A673 (cell line): ENCODE data around the gene ATRNL1. TPM values are rescaled to one million over a fixed set of nuclear protein-coding genes. Genes with fewer than 3 reads are reported as not detected.

ENCODE experiments used
- BruUV-seq: library from RNA; stranded (reverse); fragments of 400-500 nt; replicated peaks from 2 replicates; lab custom pipeline; 2021; lab: Mats Ljungman, UMichigan
- CTCF ChIA-PET: fragments of 300-600 bp; sonication (Branson Sonifier 250); formaldehyde crosslinking; loops from one replicate; lab custom pipeline; 2022; ENCODE audit warnings: antibody characterized with exemption; lab: Charles Lee
- POLR2A ChIA-PET: fragments of 300-600 bp; sonication (Branson Sonifier 250); formaldehyde crosslinking; loops from one replicate; lab custom pipeline; 2022; ENCODE audit warnings: antibody characterized with exemption; ENCODE audit not compliant: low non-redundant PET; lab: Charles Lee
- DNase-seq: peaks from one replicate; pipeline ENCODE4 v3.0.0-alpha.2; 2015; ENCODE audit warnings: low spot score
- H3K27ac ChIP-seq: fragments of 200-600 bp; sonication (generic); 2 replicates; pipeline ENCODE4 v1.5.1; 2016; ENCODE audit warnings: mixed run types, low read depth, mild to moderate bottlenecking, mixed read lengths, antibody characterized with exemption, low read length; ENCODE audit not compliant: poor library complexity, severe bottlenecking
- H3K27me3 ChIP-seq: fragments of 200-600 bp; sonication (generic); replicated peaks from 2 replicates; pipeline ENCODE4 v1.6.1; 2017; ENCODE audit warnings: mixed run types, low read depth, mild to moderate bottlenecking, mixed read lengths, antibody characterized with exemption, low read length; ENCODE audit not compliant: insufficient read depth, poor library complexity
- H3K36me3 ChIP-seq: fragments of 200-600 bp; sonication (generic); 2 replicates; pipeline ENCODE4 v1.6.1; 2016; ENCODE audit warnings: mixed run types, mild to moderate bottlenecking, mixed read lengths, antibody characterized with exemption, low read length; ENCODE audit not compliant: insufficient read depth, poor library complexity, severe bottlenecking
- H3K4me1 ChIP-seq: fragments of 200-600 bp; sonication (generic); 2 replicates; pipeline ENCODE4 v1.6.1; 2017; ENCODE audit warnings: mixed run types, mild to moderate bottlenecking, mixed read lengths, antibody characterized with exemption, low read length; ENCODE audit not compliant: insufficient read depth, poor library complexity, severe bottlenecking
- H3K4me3 ChIP-seq: fragments of 200-600 bp; sonication (generic); 2 replicates; pipeline ENCODE4 v1.5.1; 2016; ENCODE audit warnings: low read depth, mixed run types, mild to moderate bottlenecking, mixed read lengths, low read length; ENCODE audit not compliant: poor library complexity, severe bottlenecking
- H3K9me3 ChIP-seq: fragments of 200-600 bp; sonication (generic); 2 replicates; pipeline ENCODE4 v1.6.1; 2016; ENCODE audit warnings: mixed run types, low read depth, mild to moderate bottlenecking, mixed read lengths, antibody characterized with exemption, low read length; ENCODE audit not compliant: poor library complexity, severe bottlenecking
- CTCF ChIP-seq: fragments of 300-800, 200-600 bp; sonication (generic); conservative IDR thresholded peaks from 2 replicates; pipeline ENCODE4 v1.5.1; 2017; ENCODE audit warnings: low read depth, mild to moderate bottlenecking, antibody characterized with exemption, low read length, moderate library complexity, mixed read lengths
- EZH2 ChIP-seq: fragments of 200-600 bp; sonication (generic); IDR thresholded peaks from 2 replicates; pipeline ENCODE4 v1.6.1; 2017; ENCODE audit warnings: borderline replicate concordance, low read depth, mild to moderate bottlenecking, mixed read lengths, antibody characterized with exemption, low read length; ENCODE audit not compliant: poor library complexity, severe bottlenecking
- intact Hi-C: fragments of 100-400 bp; cut with micrococcal nuclease; formaldehyde crosslinking; loops from one replicate; pipeline ENCODE4 v1.10.0; 2022; ENCODE audit not compliant: unreplicated experiment
- total RNA-seq: library from RNA; stranded (reverse); gene quantifications from 2 replicates; pipeline ENCODE4 v1.2.3, GENCODE V29; 2021

ATRNL1 gene
- total RNA-seq, 1 experiment from 2014 or later = 3.0 TPM

- Histone ChIP-seq H3K27ac (no peak overlapping the region), H3K36me3 (no peaks in the 10 kb centered on the region), H3K4me1 (no peaks in the 10 kb centered on the region), H3K27me3 (peaks cover 9% of the 10 kb centered on the region), H3K4me3 (no peak overlapping the region), H3K9me3 (no peaks in the 10 kb centered on the region)
- BruUV-seq = no TSS peak
- POLR2A ChIA-PET = no interaction called here
- DNase-seq = no peak
- CTCF ChIA-PET = no interaction called here
- intact Hi-C loops = no loop called here
- no peak for TF ChIP-seq CTCF
- TF ChIP-seq EZH2 = no peak
Observed at GRCh38 chr10:115777646-115778045, 684.5 kb downstream of the ATRNL1 start.

- Histone ChIP-seq H3K4me1 (no peaks in the 10 kb centered on the region), H3K4me3 (no peak overlapping the region), H3K27me3 (peaks cover 50% of the 10 kb centered on the region), H3K36me3 (no peaks in the 10 kb centered on the region), H3K9me3 (no peaks in the 10 kb centered on the region), H3K27ac (no peak overlapping the region)
- TF ChIP-seq EZH2 = no peak
- TF ChIP-seq CTCF = no peak
- intact Hi-C loops = no loop called here
- POLR2A ChIA-PET = no interaction called here
- DNase-seq = no peak
- BruUV-seq = no TSS peak
- CTCF ChIA-PET = no interaction called here
Observed at GRCh38 chr10:115790220-115790619, 697.1 kb downstream of the ATRNL1 start.

GRCh38 chr10:115795964-115796363 is 702.8 kb downstream of the ATRNL1 start:
- CTCF ChIA-PET = no interaction called here
- H3K9me3 ChIP-seq = no peaks in the 10 kb centered on the region
- no TSS peak for BruUV-seq
- no peak for DNase-seq
- H3K36me3 ChIP-seq = no peaks in the 10 kb centered on the region
- peaks cover 34% of the 10 kb centered on the region for H3K27me3 ChIP-seq
- no peaks in the 10 kb centered on the region for H3K4me1 ChIP-seq
- no peak overlapping the region for H3K4me3 ChIP-seq
- intact Hi-C loops = no loop called here
- H3K27ac ChIP-seq = no peak overlapping the region
- no peak for TF ChIP-seq CTCF
- no peak for TF ChIP-seq EZH2
- POLR2A ChIA-PET = no interaction called here
